Central memory CD8-positive, alpha-beta T cell (primary cell): ENCODE data around the gene FOSL2.

ENCODE experiments used
- ATAC-seq: fragments of 150-1000 bp; cut with Tn5 transposase; replicated peaks from 2 replicates; pipeline ENCODE4 v1.10.0; 2022; ENCODE audit warnings: mild to moderate bottlenecking, moderate FRiP score, moderate number of reproducible peaks; ENCODE audit not compliant: poor library complexity, severe bottlenecking; ENCODE audit errors: extremely low read depth
- DNase-seq, 2 donors: peaks; one replicate each; pipeline ENCODE4 v3.0.0; 2021; ENCODE audit warnings: low spot score in 2 of 2
- H3K27ac Mint-ChIP-seq: one replicate; pipeline ENCODE4 v1.8.0; 2022; ENCODE audit warnings: low read depth, mild to moderate bottlenecking, moderate library complexity, mixed read lengths
- H3K27me3 Mint-ChIP-seq: one replicate; pipeline ENCODE4 v1.8.0; 2022; ENCODE audit warnings: mixed read lengths
- H3K36me3 Mint-ChIP-seq: one replicate; pipeline ENCODE4 v1.8.0; 2022; ENCODE audit warnings: mild to moderate bottlenecking, moderate library complexity, mixed read lengths; ENCODE audit not compliant: insufficient read depth
- H3K4me1 Mint-ChIP-seq: one replicate; pipeline ENCODE4 v1.8.0; 2022; ENCODE audit warnings: mixed read lengths
- H3K4me3 Mint-ChIP-seq: one replicate; pipeline ENCODE4 v1.8.0; 2022; ENCODE audit warnings: mild to moderate bottlenecking, moderate library complexity, mixed read lengths
- H3K9me3 Mint-ChIP-seq: one replicate; pipeline ENCODE4 v1.8.0; 2022; ENCODE audit warnings: mixed read lengths

Gene FOSL2

GRCh38 chr2:28395334-28396061 lies 2.8 kb downstream of the FOSL2 start:
- ATAC-seq = no peak
- DNase-seq = no peak
- H3K4me1 Mint-ChIP-seq = peaks cover 37% of the 10 kb centered on the region

GRCh38 chr2:28397043-28397381 lies 4.4 kb downstream of the FOSL2 start:
- no peak for DNase-seq
- no peak for ATAC-seq
- Mint-ChIP-seq H3K4me1 (peaks cover 43% of the 10 kb centered on the region), H3K4me3 (no peak overlapping the region), H3K9me3 (no peaks in the 10 kb centered on the region), H3K27ac (no peak overlapping the region), H3K36me3 (peaks cover 43% of the 10 kb centered on the region), H3K27me3 (no peaks in the 10 kb centered on the region)

More at GRCh38 chr2:28395334-28396061, 2.8 kb downstream of the FOSL2 start:
- Mint-ChIP-seq H3K4me3 (no peak overlapping the region), H3K27ac (no peak overlapping the region), H3K9me3 (no peaks in the 10 kb centered on the region), H3K27me3 (no peaks in the 10 kb centered on the region), H3K36me3 (peaks cover 42% of the 10 kb centered on the region)

- no peaks in the 10 kb centered on the region for H3K9me3 Mint-ChIP-seq
- no peak for DNase-seq
- no peaks in the 10 kb centered on the region for H3K27me3 Mint-ChIP-seq
- no peak overlapping the region for H3K4me3 Mint-ChIP-seq
- peaks cover 48% of the 10 kb centered on the region for H3K4me1 Mint-ChIP-seq
- peak overlapping the region; percentile 8 for H3K27ac Mint-ChIP-seq
- H3K36me3 Mint-ChIP-seq = peaks cover 33% of the 10 kb centered on the region
- ATAC-seq = no peak
Observed at GRCh38 chr2:28398101-28398834, 5.6 kb downstream of the FOSL2 start.

- Mint-ChIP-seq H3K27ac (no peak overlapping the region), H3K36me3 (peaks cover 31% of the 10 kb centered on the region), H3K9me3 (no peaks in the 10 kb centered on the region)
Observed at GRCh38 chr2:28399289-28399688, 6.6 kb downstream of the FOSL2 start.

GRCh38 chr2:28399956-28400355 lies 7.3 kb downstream of the FOSL2 start:
- ATAC-seq (no peak), DNase-seq (no peak)
- Mint-ChIP-seq H3K9me3 (no peaks in the 10 kb centered on the region), H3K27ac (peak overlapping the region; percentile 32), H3K4me3 (no peak overlapping the region), H3K36me3 (peaks cover 28% of the 10 kb centered on the region), H3K27me3 (no peaks in the 10 kb centered on the region), H3K4me1 (peaks cover 58% of the 10 kb centered on the region)

More at GRCh38 chr2:28399289-28399688, 6.6 kb downstream of the FOSL2 start:
- Mint-ChIP-seq H3K27me3 (no peaks in the 10 kb centered on the region), H3K4me1 (peaks cover 58% of the 10 kb centered on the region), H3K4me3 (no peak overlapping the region)
- no peak for DNase-seq
- no peak for ATAC-seq

GRCh38 chr2:28400419-28400818 lies 7.8 kb downstream of the FOSL2 start:
- peaks cover 58% of the 10 kb centered on the region for H3K4me1 Mint-ChIP-seq
- ATAC-seq (no peak), DNase-seq (no peak)
- no peaks in the 10 kb centered on the region for H3K27me3 Mint-ChIP-seq
- peaks cover 31% of the 10 kb centered on the region for H3K36me3 Mint-ChIP-seq
- H3K27ac Mint-ChIP-seq = peak overlapping the region; percentile 32
- no peaks in the 10 kb centered on the region for H3K9me3 Mint-ChIP-seq
- H3K4me3 Mint-ChIP-seq = no peak overlapping the region

GRCh38 chr2:28400921-28401320 lies 8.3 kb downstream of the FOSL2 start:
- peaks cover 36% of the 10 kb centered on the region for H3K36me3 Mint-ChIP-seq
- H3K27me3 Mint-ChIP-seq = no peaks in the 10 kb centered on the region
- no peak overlapping the region for H3K4me3 Mint-ChIP-seq
- H3K4me1 Mint-ChIP-seq = peaks cover 58% of the 10 kb centered on the region
- no peaks in the 10 kb centered on the region for H3K9me3 Mint-ChIP-seq
- DNase-seq (no peak), ATAC-seq (no peak)
- H3K27ac Mint-ChIP-seq = no peak overlapping the region

GRCh38 chr2:28401411-28401810 lies 8.8 kb downstream of the FOSL2 start:
- Mint-ChIP-seq H3K36me3 (peaks cover 38% of the 10 kb centered on the region), H3K4me1 (peaks cover 61% of the 10 kb centered on the region), H3K27me3 (no peaks in the 10 kb centered on the region), H3K9me3 (no peaks in the 10 kb centered on the region), H3K4me3 (peak overlapping the region; percentile 3), H3K27ac (peak overlapping the region; percentile 26)
- ATAC-seq (no peak), DNase-seq (no peak)

GRCh38 chr2:28401948-28402550 lies 9.4 kb downstream of the FOSL2 start:
- no peaks in the 10 kb centered on the region for H3K27me3 Mint-ChIP-seq
- DNase-seq = no peak
- no peak for ATAC-seq
- no peaks in the 10 kb centered on the region for H3K9me3 Mint-ChIP-seq
- peak overlapping the region; percentile 3 for H3K4me3 Mint-ChIP-seq
- peak overlapping the region; percentile 29 for H3K27ac Mint-ChIP-seq
- H3K4me1 Mint-ChIP-seq = peaks cover 67% of the 10 kb centered on the region
- peaks cover 44% of the 10 kb centered on the region for H3K36me3 Mint-ChIP-seq

- Mint-ChIP-seq H3K9me3 (no peaks in the 10 kb centered on the region), H3K4me1 (peaks cover 71% of the 10 kb centered on the region), H3K4me3 (no peak overlapping the region), H3K27me3 (no peaks in the 10 kb centered on the region), H3K27ac (peak overlapping the region; percentile 61), H3K36me3 (peaks cover 46% of the 10 kb centered on the region)
- no peak for ATAC-seq
- no peak for DNase-seq
Observed at GRCh38 chr2:28403370-28403956, 10.8 kb downstream of the FOSL2 start.

GRCh38 chr2:28404086-28404485 lies 11.4 kb downstream of the FOSL2 start:
- Mint-ChIP-seq H3K27ac (peak overlapping the region; percentile 61), H3K4me1 (peaks cover 73% of the 10 kb centered on the region), H3K4me3 (no peak overlapping the region), H3K27me3 (no peaks in the 10 kb centered on the region), H3K36me3 (peaks cover 48% of the 10 kb centered on the region), H3K9me3 (no peaks in the 10 kb centered on the region)
- no peak for ATAC-seq
- no peak for DNase-seq

GRCh38 chr2:28405537-28405936 lies 12.9 kb downstream of the FOSL2 start:
- ATAC-seq = no peak
- DNase-seq = no peak
- no peak overlapping the region for H3K4me3 Mint-ChIP-seq
- H3K27ac Mint-ChIP-seq = no peak overlapping the region
- H3K27me3 Mint-ChIP-seq = no peaks in the 10 kb centered on the region
- peaks cover 74% of the 10 kb centered on the region for H3K4me1 Mint-ChIP-seq
- H3K36me3 Mint-ChIP-seq = peaks cover 54% of the 10 kb centered on the region
- no peaks in the 10 kb centered on the region for H3K9me3 Mint-ChIP-seq
